Stimulated activated CD4-positive, alpha-beta T cell treated with anti-CD3 and anti-CD28 coated beads, Interleukin-4, amount 100 ng/mL, for 1 hour (primary cell): ENCODE results near the gene ATXN3L.
A peak's percentile ranks its signal among the peaks of the same experiment; 100 is the strongest.

ENCODE experiments used
- DNase-seq: peaks from one replicate; pipeline ENCODE4 v3.0.0-alpha.2; 2020

ATXN3L gene

GRCh38 chrX:13304052-13304451, 15.8 kb downstream of the ATXN3L start:
- no peak for DNase-seq

GRCh38 chrX:13303248-13303647, 16.6 kb downstream of the ATXN3L start:
- DNase-seq = peak; percentile 1

- DNase-seq = no peak
Observed at GRCh38 chrX:13298836-13299235, 21.0 kb downstream of the ATXN3L start.

GRCh38 chrX:13295841-13296240, 24.0 kb downstream of the ATXN3L start:
- no peak for DNase-seq

GRCh38 chrX:13293700-13294099, 26.2 kb downstream of the ATXN3L start:
- DNase-seq = no peak

GRCh38 chrX:13290891-13291614, 28.8 kb downstream of the ATXN3L start:
- DNase-seq = no peak

GRCh38 chrX:13288671-13289070, 31.2 kb downstream of the ATXN3L start:
- no peak for DNase-seq

- no peak for DNase-seq
Observed at GRCh38 chrX:13287816-13288215, 32.0 kb downstream of the ATXN3L start.

GRCh38 chrX:13285693-13286092, 34.2 kb downstream of the ATXN3L start:
- DNase-seq = no peak

- no peak for DNase-seq
Observed at GRCh38 chrX:13285229-13285628, 34.6 kb downstream of the ATXN3L start.

- no peak for DNase-seq
Observed at GRCh38 chrX:13284570-13284969, 35.3 kb downstream of the ATXN3L start.

GRCh38 chrX:13283950-13284546, 35.8 kb downstream of the ATXN3L start:
- DNase-seq = no peak

GRCh38 chrX:13283512-13283911, 36.3 kb downstream of the ATXN3L start:
- DNase-seq = no peak

GRCh38 chrX:13281289-13281688, 38.6 kb downstream of the ATXN3L start:
- DNase-seq = no peak

- no peak for DNase-seq
Observed at GRCh38 chrX:13279279-13280018, 40.4 kb downstream of the ATXN3L start.

- DNase-seq = no peak
Observed at GRCh38 chrX:13277539-13277938, 42.3 kb downstream of the ATXN3L start.

GRCh38 chrX:13276991-13277390, 42.9 kb downstream of the ATXN3L start:
- DNase-seq = no peak

- DNase-seq = no peak
Observed at GRCh38 chrX:13275031-13275430, 44.8 kb downstream of the ATXN3L start.

GRCh38 chrX:13272426-13272825, 47.4 kb downstream of the ATXN3L start:
- no peak for DNase-seq

- DNase-seq = no peak
Observed at GRCh38 chrX:13271511-13271910, 48.3 kb downstream of the ATXN3L start.

- DNase-seq = no peak
Observed at GRCh38 chrX:13270360-13270759, 49.5 kb downstream of the ATXN3L start.

GRCh38 chrX:13268874-13269273, 51.0 kb downstream of the ATXN3L start:
- DNase-seq = no peak
